ENCODE data around the gene RBPJ. TPM values are rescaled to one million over a fixed set of nuclear protein-coding genes. Genes with fewer than 3 reads are reported as not detected.

RBPJ gene
- total RNA-seq, 4 donors from 2014 or later: 28.7 to 65.6 (median 37.1) TPM

- H3K27ac ChIP-seq: no peak overlapping the region
- DNase-seq: no peak
- no peaks in the 10 kb centered on the region for H3K4me1 ChIP-seq
- no peaks in the 10 kb centered on the region for H3K27me3 ChIP-seq
- intact Hi-C loops (cut with DNase I): loop anchor here (10.0 kb wide), 1 partner anchor 264 kb away; no protein-coding TSS in a partner anchor
- H3K36me3 ChIP-seq: no peaks in the 10 kb centered on the region
- peaks cover 0 to 7% (median 0%) of the 10 kb centered on the region in 3 donors for H3K9me3 ChIP-seq
- TF ChIP-seq POLR2A (IDR thresholded peaks at IDR 0.05): no peak
- TF ChIP-seq, protein P1, sequence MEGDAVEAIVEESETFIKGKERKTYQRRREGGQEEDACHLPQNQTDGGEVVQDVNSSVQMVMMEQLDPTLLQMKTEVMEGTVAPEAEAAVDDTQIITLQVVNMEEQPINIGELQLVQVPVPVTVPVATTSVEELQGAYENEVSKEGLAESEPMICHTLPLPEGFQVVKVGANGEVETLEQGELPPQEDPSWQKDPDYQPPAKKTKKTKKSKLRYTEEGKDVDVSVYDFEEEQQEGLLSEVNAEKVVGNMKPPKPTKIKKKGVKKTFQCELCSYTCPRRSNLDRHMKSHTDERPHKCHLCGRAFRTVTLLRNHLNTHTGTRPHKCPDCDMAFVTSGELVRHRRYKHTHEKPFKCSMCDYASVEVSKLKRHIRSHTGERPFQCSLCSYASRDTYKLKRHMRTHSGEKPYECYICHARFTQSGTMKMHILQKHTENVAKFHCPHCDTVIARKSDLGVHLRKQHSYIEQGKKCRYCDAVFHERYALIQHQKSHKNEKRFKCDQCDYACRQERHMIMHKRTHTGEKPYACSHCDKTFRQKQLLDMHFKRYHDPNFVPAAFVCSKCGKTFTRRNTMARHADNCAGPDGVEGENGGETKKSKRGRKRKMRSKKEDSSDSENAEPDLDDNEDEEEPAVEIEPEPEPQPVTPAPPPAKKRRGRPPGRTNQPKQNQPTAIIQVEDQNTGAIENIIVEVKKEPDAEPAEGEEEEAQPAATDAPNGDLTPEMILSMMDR (IDR thresholded peaks at IDR 0.05): no peak
- 81 to 91% methylated on average over 4 to 5 of the region's 5 CpGs for WGBS, 2 donors
- no peak overlapping the region for H3K4me3 ChIP-seq
Observed at GRCh38 chr4:26450418-26450817, 129.6 kb downstream of the RBPJ start.

- intact Hi-C loops (cut with DNase I): loop anchor here (10.0 kb wide), 1 partner anchor 263 kb away; no protein-coding TSS in a partner anchor
- no peak overlapping the region for H3K27ac ChIP-seq
Observed at GRCh38 chr4:26451597-26451996, 130.8 kb downstream of the RBPJ start.

DNA sequence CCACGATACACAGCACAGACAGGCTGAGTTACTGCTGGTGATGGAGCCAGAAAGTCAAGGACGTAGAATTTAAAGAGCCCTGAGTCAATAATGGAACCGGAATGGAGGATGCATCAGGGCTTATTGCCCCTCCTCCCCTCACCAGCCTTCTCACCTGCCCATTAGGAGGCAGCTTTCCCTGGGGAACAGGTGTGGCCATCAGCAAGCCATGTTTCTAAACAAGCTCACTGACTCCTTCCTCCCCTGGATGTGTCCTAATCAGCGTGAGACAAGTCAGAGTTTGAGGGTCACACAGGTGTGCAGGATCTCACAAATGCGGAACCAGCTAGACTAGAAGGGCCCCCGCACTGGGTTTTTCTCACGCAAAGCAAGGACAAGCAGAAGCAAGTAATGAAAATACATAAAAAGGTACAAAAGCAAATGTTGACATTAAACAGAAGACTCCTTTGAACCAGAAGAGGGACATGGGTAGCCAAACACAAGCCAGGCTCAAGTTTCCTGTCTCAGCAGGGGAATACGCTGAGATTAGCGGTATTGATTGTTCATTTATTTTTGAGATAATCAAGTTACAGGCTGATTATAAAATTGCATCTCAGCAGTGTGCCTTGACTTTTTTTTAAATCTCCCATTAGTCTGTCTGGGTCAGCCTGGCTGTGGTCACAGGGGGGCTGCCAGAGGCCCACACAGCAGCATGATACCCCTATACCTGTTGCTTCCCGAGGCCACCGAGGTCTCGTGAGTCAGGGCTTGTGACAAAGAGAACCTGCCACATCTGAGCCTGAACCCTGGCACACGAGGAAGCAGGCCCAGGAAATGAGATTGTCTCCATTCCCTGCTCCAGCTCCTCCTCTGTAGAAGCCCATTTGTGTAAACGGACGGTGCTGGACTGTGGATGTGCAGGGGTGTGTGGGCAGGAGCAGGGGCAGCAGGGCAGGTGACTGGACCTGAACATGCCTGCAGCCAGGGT, 132.0 kb downstream of the RBPJ start:
- TF ChIP-seq POLR2A (IDR thresholded peaks at IDR 0.05): no peak
- TF ChIP-seq, protein P1 (IDR thresholded peaks at IDR 0.05): no peak
- intact Hi-C loops (cut with DNase I): loop anchor here (10.0 kb wide), 1 partner anchor 262 kb away; no protein-coding TSS in a partner anchor
- DNase-seq: no peak
- Histone ChIP-seq H3K9me3 (peaks cover 0 to 7% (median 0%) of the 10 kb centered on the region in 3 donors), H3K4me3 (no peak overlapping the region), H3K36me3 (no peaks in the 10 kb centered on the region), H3K27ac (no peak overlapping the region), H3K27me3 (no peaks in the 10 kb centered on the region), H3K4me1 (no peaks in the 10 kb centered on the region)
- WGBS, 2 donors: 70 to 78% methylated on average over 11 to 13 of the region's 15 CpGs

More at GRCh38 chr4:26451597-26451996, 130.8 kb downstream of the RBPJ start:
- Histone ChIP-seq H3K9me3 (peaks cover 0 to 7% (median 0%) of the 10 kb centered on the region in 3 donors), H3K4me3 (no peak overlapping the region), H3K4me1 (no peaks in the 10 kb centered on the region), H3K27me3 (no peaks in the 10 kb centered on the region), H3K36me3 (no peaks in the 10 kb centered on the region)
- TF ChIP-seq, protein P1 (IDR thresholded peaks at IDR 0.05): no peak
- TF ChIP-seq POLR2A (IDR thresholded peaks at IDR 0.05): no peak
- DNase-seq: no peak
- WGBS, 2 donors: 56 to 69% methylated on average over 3 of the region's 3 CpGs

DNA sequence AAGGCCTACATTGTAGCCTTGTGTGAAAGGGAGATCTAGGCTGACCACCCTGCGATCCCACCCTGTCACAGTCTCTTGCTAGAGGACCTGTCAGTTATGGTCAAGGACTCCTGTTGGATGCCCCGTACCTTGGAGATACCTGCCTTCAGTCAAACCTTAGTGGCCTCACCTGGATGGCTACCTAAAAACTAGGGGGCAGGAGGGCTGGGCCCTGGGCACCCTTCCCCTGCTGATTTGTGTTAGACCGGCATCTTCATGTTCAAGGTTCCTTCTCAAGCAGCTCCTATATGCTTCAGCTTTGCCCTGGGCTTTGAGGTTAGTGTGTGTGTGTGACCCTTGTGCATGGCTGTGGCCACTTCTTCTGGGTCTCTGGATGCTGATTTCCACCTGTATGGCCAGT, 134.1 kb downstream of the RBPJ start:
- intact Hi-C loops (cut with DNase I): loop anchor here (10.0 kb wide), 1 partner anchor 260 kb away; no protein-coding TSS in a partner anchor
- no peak for TF ChIP-seq POLR2A (IDR thresholded peaks at IDR 0.05)
- TF ChIP-seq, protein P1 (IDR thresholded peaks at IDR 0.05): no peak
- Histone ChIP-seq H3K36me3 (no peaks in the 10 kb centered on the region), H3K27ac (no peak overlapping the region), H3K27me3 (no peaks in the 10 kb centered on the region), H3K4me1 (no peaks in the 10 kb centered on the region), H3K4me3 (no peak overlapping the region), H3K9me3 (peaks cover 0 to 7% (median 0%) of the 10 kb centered on the region in 3 donors)
- no peak for DNase-seq
- WGBS, 2 donors: 90 to 91% methylated on average over 3 of the region's 3 CpGs

- peaks cover 0 to 7% (median 0%) of the 10 kb centered on the region in 3 donors for H3K9me3 ChIP-seq
- intact Hi-C loops (cut with DNase I): loop anchor here (10.0 kb wide), 1 partner anchor 259 kb away; no protein-coding TSS in a partner anchor
- TF ChIP-seq, protein P1 (IDR thresholded peaks at IDR 0.05): no peak
- TF ChIP-seq POLR2A (IDR thresholded peaks at IDR 0.05): no peak
- H3K4me1 ChIP-seq: no peaks in the 10 kb centered on the region
- H3K27ac ChIP-seq: no peak overlapping the region
- no peak for DNase-seq
- no peaks in the 10 kb centered on the region for H3K27me3 ChIP-seq
- no peaks in the 10 kb centered on the region for H3K36me3 ChIP-seq
- 75 to 82% methylated on average over 2 of the region's 2 CpGs for WGBS, 2 donors
- H3K4me3 ChIP-seq: no peak overlapping the region
Observed at GRCh38 chr4:26455571-26455970, 134.8 kb downstream of the RBPJ start.

Data from esophagus squamous epithelium (tissue), 5 donors.